Parathyroid adenoma (tissue), 2 donors: Measurements from ENCODE around the gene FYB2.
A peak's percentile ranks its signal among the peaks of the same experiment; 100 is the strongest.
"Not testable (repeated sequence)": the region's sequence is repeated elsewhere in the genome, so short reads cannot be mapped to it uniquely, and the experiment has no call there.

Experiments used
- H2AFZ ChIP-seq: fragments of 300-600 bp; sonication (generic); one replicate; pipeline ENCODE4 v1.7.0; 2017; ENCODE audit warnings: antibody characterized with exemption, mild to moderate bottlenecking
- H3K27ac ChIP-seq: fragments of 300-600 bp; sonication (generic); one replicate; pipeline ENCODE4 v1.7.0; 2017
- H3K27me3 ChIP-seq: fragments of 300-600 bp; sonication (generic); one replicate; pipeline ENCODE4 v1.7.0; 2017; ENCODE audit warnings: low read length; ENCODE audit not compliant: control insufficient read depth, insufficient read depth
- H3K36me3 ChIP-seq: fragments of 300-600 bp; sonication (generic); one replicate; pipeline ENCODE4 v1.7.0; 2017; ENCODE audit warnings: low read length; ENCODE audit not compliant: control insufficient read depth, insufficient read depth
- H3K4me1 ChIP-seq: fragments of 300-600 bp; sonication (generic); one replicate; pipeline ENCODE4 v1.7.0; 2017; ENCODE audit warnings: control low read depth
- H3K4me2 ChIP-seq: fragments of 300-600 bp; sonication (generic); one replicate; pipeline ENCODE4 v1.7.0; 2017; ENCODE audit warnings: low read length
- H3K4me3 ChIP-seq: fragments of 300-600 bp; sonication (generic); one replicate; pipeline ENCODE4 v1.7.0; 2017; ENCODE audit warnings: low read depth, low read length
- H3K79me2 ChIP-seq: fragments of 300-600 bp; sonication (generic); one replicate; pipeline ENCODE4 v1.7.0; 2017; ENCODE audit warnings: control low read depth
- H3K9ac ChIP-seq: fragments of 300-600 bp; sonication (generic); one replicate; pipeline ENCODE4 v1.7.0; 2017; ENCODE audit warnings: mild to moderate bottlenecking
- H3K9me3 ChIP-seq: fragments of 300-600 bp; sonication (generic); one replicate; pipeline ENCODE4 v1.7.0; 2017; ENCODE audit warnings: low read length; ENCODE audit not compliant: control insufficient read depth
- TF ChIP-seq, protein P1 (sequence below): fragments of 300-600 bp; sonication (generic); IDR thresholded peaks from one replicate; pipeline ENCODE4 v1.7.0; 2017; ENCODE audit warnings: antibody characterized with exemption, mild to moderate bottlenecking
- donor health status: primary hyperparathyroidism.

FYB2 gene

DNA sequence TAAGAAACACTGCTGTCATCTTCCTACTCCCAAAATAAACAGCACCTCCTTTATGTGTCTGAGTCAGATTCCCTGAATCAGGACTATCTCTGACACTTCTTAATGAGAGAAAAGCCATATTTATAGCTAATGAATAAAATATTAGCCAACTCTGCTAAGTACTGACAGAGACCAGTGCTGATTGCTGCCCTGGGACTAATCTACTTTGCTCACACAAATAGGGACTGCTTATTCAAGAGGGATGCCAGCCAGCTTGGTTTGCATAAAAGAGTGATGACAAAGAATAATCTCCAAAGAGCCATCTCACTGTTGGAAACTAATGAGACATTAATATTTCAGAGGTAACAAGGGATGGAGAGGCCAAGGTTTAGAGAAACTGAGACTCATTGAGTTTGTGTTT, 36.4 kb downstream of the FYB2 start:
- Histone ChIP-seq H3K4me3 (no peak overlapping the region), H3K9me3 (no peaks in the 10 kb centered on the region), H3K9ac (no peak overlapping the region), H3K4me1 (peaks cover 2% of the 10 kb centered on the region), H2AFZ (no peak overlapping the region), H3K4me2 (no peak overlapping the region), H3K79me2 (no peaks in the 10 kb centered on the region), H3K27ac (no peak overlapping the region), H3K27me3 (no peaks in the 10 kb centered on the region), H3K36me3 (no peaks in the 10 kb centered on the region)
- TF ChIP-seq, protein P1, sequence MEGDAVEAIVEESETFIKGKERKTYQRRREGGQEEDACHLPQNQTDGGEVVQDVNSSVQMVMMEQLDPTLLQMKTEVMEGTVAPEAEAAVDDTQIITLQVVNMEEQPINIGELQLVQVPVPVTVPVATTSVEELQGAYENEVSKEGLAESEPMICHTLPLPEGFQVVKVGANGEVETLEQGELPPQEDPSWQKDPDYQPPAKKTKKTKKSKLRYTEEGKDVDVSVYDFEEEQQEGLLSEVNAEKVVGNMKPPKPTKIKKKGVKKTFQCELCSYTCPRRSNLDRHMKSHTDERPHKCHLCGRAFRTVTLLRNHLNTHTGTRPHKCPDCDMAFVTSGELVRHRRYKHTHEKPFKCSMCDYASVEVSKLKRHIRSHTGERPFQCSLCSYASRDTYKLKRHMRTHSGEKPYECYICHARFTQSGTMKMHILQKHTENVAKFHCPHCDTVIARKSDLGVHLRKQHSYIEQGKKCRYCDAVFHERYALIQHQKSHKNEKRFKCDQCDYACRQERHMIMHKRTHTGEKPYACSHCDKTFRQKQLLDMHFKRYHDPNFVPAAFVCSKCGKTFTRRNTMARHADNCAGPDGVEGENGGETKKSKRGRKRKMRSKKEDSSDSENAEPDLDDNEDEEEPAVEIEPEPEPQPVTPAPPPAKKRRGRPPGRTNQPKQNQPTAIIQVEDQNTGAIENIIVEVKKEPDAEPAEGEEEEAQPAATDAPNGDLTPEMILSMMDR = no peak

DNA sequence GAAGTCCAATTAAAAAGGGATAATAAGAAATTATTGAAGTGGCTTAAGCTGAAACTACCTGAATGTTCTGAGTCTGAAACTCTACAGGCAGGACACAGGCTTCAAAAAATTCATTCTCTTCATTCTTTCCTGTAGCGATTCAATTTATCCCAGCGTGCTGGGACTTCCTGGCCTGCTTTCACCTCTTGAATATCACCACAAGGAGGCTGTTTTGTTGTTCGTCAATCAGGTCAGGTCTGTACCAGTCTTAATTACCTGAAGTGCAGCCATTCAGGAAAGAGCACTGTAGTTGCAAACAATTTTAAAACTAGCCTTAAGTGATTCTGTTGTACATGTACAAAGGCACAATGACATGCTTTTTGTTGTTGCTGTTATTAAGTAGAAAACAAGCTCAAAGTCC, 38.4 kb downstream of the FYB2 start:
- Histone ChIP-seq H3K4me2 (no peak overlapping the region), H3K79me2 (no peaks in the 10 kb centered on the region), H3K36me3 (no peaks in the 10 kb centered on the region), H3K4me3 (no peak overlapping the region), H3K9ac (no peak overlapping the region), H3K4me1 (peaks cover 2% of the 10 kb centered on the region), H3K27me3 (no peaks in the 10 kb centered on the region), H3K9me3 (no peaks in the 10 kb centered on the region), H2AFZ (peak overlapping the region; percentile 60), H3K27ac (peak overlapping the region; percentile 53)
- TF ChIP-seq, protein P1 = no peak

DNA sequence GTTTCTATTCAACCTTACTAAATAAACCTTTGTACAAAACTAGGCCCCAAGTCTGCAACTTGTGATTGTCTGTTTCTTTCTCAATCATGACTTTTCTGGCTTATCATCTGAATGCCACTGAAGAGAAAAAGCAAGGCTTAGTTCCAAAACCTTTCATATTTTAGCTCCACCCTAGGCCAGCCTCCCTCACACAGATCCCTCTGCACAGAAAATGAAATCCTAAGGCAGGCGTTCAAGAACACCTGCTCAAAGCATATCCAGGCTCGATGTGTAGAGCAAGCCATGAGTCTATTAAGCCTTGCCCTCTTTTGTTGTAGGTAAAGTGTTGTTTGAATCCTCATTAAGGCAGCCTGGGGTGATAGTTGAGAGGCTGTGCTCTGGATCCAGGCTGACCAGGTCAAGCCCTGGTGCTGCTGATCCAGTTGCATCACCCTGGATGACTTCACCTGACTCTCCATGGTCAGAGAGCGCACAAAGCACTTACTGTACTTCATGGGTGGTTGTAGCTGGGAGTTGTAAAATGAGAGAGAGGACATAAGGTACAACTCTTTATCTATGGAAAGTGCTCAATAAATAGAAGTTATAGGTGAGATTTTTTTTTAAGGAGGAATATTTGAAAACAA, 39.0 kb downstream of the FYB2 start:
- no peaks in the 10 kb centered on the region for H3K79me2 ChIP-seq
- no peaks in the 10 kb centered on the region for H3K27me3 ChIP-seq
- H3K4me3 ChIP-seq = no peak overlapping the region
- no peaks in the 10 kb centered on the region for H3K36me3 ChIP-seq
- H3K4me1 ChIP-seq = peaks cover 2% of the 10 kb centered on the region
- no peak overlapping the region for H3K4me2 ChIP-seq
- no peaks in the 10 kb centered on the region for H3K9me3 ChIP-seq
- TF ChIP-seq, protein P1 = no peak
- no peak overlapping the region for H3K9ac ChIP-seq
- H2AFZ ChIP-seq = peak overlapping the region; percentile 60
- peak overlapping the region; percentile 53 for H3K27ac ChIP-seq

DNA sequence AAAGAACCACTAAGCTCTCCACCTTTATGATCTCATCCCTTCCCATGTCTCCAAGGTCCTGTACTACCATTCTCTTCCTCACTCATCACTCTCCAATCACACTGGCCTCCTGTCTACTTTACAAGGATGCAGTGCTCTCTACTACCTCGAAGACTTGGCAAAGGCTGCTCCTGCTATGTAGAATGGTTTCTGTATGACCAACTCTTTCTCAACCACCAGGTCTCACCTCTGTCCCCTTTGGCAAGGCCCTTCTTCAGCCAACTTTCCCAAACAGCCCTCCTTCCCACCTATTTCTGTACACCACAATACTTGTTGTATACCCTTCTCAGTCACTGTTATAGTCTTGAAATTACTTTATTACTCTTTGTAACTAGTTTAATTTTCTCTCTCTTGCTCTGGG, 41.2 kb downstream of the FYB2 start:
- no peaks in the 10 kb centered on the region for H3K36me3 ChIP-seq
- H2AFZ ChIP-seq = no peak overlapping the region

DNA sequence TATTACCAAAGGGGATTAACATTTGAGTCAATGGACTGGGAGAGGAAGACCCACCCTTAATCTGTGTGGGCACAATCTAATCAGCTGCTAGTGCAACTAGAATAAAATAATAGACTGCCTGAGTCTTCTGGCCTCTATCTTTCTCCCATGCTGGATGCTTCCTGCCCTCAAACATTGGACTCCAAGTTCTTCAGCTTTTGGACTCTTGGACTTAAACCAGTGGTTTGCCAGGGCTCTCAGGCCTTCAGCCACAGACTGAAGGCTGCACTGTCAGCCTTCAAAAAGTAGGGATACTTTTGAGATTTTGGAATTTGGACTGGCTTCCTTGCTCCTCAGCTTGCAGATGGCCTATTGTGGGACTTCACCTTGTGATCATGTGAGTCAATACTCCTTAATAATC, 44.5 kb downstream of the FYB2 start:
- H3K36me3 ChIP-seq, H3K27me3 ChIP-seq, H3K4me3 ChIP-seq, H3K79me2 ChIP-seq, H3K9ac ChIP-seq, H3K4me1 ChIP-seq, H3K27ac ChIP-seq, H3K4me2 ChIP-seq, H2AFZ ChIP-seq, H3K9me3 ChIP-seq: not testable (repeated sequence)

More for the DNA sequence above, 41.2 kb downstream of the FYB2 start:
- Histone ChIP-seq H3K4me3 (no peak overlapping the region), H3K4me1 (peaks cover 2% of the 10 kb centered on the region), H3K27ac (no peak overlapping the region), H3K4me2 (no peak overlapping the region), H3K79me2 (no peaks in the 10 kb centered on the region), H3K27me3 (no peaks in the 10 kb centered on the region), H3K9ac (no peak overlapping the region), H3K9me3 (no peaks in the 10 kb centered on the region)
- TF ChIP-seq, protein P1 = no peak
